Astrocyte of the hippocampus (primary cell): ENCODE data around the gene HOXB8.

Experiments
- DNase-seq: peaks from one replicate; pipeline ENCODE4 v3.0.0; 2011; ENCODE audit warnings: low read depth, low spot score

HOXB8 gene

GRCh38 chr17:48596000-48596734, 18.9 kb downstream of the HOXB8 start:
- DNase-seq = no peak

- no peak for DNase-seq
These were observed 19.7 kb downstream of the HOXB8 start for GRCh38 chr17:48595278-48595999.

GRCh38 chr17:48594538-48595277, 20.4 kb downstream of the HOXB8 start:
- DNase-seq = no peak

GRCh38 chr17:48593840-48594537, 21.1 kb downstream of the HOXB8 start:
- peak; percentile 95 for DNase-seq

GRCh38 chr17:48593126-48593829, 21.8 kb downstream of the HOXB8 start, which contains the start of gene HOXB5:
TSS of gene HOXB5 (minus strand) at chr17:48593779. CDS start at chr17:48593682, 97 bp downstream.
- peak; percentile 70 for DNase-seq

- no peak for DNase-seq
These were observed 22.5 kb downstream of the HOXB8 start for GRCh38 chr17:48592577-48592976.

- no peak for DNase-seq
These were observed 23.0 kb downstream of the HOXB8 start for GRCh38 chr17:48592057-48592514.

GRCh38 chr17:48591255-48592056, 23.6 kb downstream of the HOXB8 start:
- DNase-seq = no peak

GRCh38 chr17:48590607-48591161, 24.4 kb downstream of the HOXB8 start:
- no peak for DNase-seq

- no peak for DNase-seq
These were observed 25.1 kb downstream of the HOXB8 start, which contains the start of gene HOXB3 for GRCh38 chr17:48589831-48590606. TSS of gene HOXB3 (minus strand) at chr17:48590241. CDS start at chr17:48552474, 37,767 bp downstream.

- no peak for DNase-seq
These were observed 25.8 kb downstream of the HOXB8 start for GRCh38 chr17:48589060-48589830.

GRCh38 chr17:48588528-48588927, 26.6 kb downstream of the HOXB8 start:
- DNase-seq = no peak

- no peak for DNase-seq
These were observed 27.0 kb downstream of the HOXB8 start for GRCh38 chr17:48588074-48588415.

GRCh38 chr17:48587276-48588073, 27.6 kb downstream of the HOXB8 start:
- DNase-seq = no peak

- DNase-seq = no peak
These were observed 28.5 kb downstream of the HOXB8 start for GRCh38 chr17:48586355-48587258.

GRCh38 chr17:48584223-48584741, 30.8 kb downstream of the HOXB8 start:
- DNase-seq = no peak
